DND-41 (cell line): ENCODE results near the gene ECE2.

Source experiments
- EZH2 ChIP-seq: IDR thresholded peaks from 3 replicates; pipeline ENCODE4 v1.6.1; 2012; ENCODE audit warnings: borderline replicate concordance, low read depth, mild to moderate bottlenecking, moderate library complexity, low read length, inconsistent platforms; ENCODE audit not compliant: severe bottlenecking
- TF ChIP-seq, protein P1 (sequence below): IDR thresholded peaks from 2 replicates; pipeline ENCODE4 v1.5.1; 2012; ENCODE audit warnings: borderline replicate concordance, low read length, moderate library complexity, mild to moderate bottlenecking; ENCODE audit not compliant: poor library complexity, severe bottlenecking; ENCODE audit errors: extremely low read depth

DNA sequence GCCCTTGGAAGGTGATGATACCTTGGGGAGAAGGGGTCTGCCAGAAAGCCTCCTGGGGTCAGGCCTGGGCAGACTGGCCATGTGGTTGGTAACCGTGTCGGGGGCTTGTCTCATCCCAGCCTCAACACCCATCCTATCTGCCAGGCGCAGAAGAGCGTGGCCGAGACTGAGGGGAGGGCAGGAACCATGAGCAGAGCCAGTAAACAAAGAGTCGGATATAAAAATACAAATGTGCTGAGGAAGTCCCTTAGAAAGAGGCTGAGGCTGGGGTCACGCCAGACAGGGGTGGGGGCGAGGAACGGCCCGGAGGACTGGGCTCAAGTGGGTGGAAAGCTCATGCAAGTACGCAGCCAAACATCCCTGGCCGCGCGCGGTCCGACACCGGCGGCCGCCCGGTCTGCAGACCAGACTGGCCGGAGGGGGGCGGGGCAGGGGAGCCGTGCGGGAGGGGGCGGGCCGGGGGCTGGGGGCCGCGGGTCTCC, 16.4 kb upstream of the ECE2 start:
- TF ChIP-seq, protein P1, sequence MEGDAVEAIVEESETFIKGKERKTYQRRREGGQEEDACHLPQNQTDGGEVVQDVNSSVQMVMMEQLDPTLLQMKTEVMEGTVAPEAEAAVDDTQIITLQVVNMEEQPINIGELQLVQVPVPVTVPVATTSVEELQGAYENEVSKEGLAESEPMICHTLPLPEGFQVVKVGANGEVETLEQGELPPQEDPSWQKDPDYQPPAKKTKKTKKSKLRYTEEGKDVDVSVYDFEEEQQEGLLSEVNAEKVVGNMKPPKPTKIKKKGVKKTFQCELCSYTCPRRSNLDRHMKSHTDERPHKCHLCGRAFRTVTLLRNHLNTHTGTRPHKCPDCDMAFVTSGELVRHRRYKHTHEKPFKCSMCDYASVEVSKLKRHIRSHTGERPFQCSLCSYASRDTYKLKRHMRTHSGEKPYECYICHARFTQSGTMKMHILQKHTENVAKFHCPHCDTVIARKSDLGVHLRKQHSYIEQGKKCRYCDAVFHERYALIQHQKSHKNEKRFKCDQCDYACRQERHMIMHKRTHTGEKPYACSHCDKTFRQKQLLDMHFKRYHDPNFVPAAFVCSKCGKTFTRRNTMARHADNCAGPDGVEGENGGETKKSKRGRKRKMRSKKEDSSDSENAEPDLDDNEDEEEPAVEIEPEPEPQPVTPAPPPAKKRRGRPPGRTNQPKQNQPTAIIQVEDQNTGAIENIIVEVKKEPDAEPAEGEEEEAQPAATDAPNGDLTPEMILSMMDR: no peak
- TF ChIP-seq EZH2: no peak
